ENCODE results near the gene IRF5. TPM values are rescaled to one million over a fixed set of nuclear protein-coding genes. Genes with fewer than 3 reads are reported as not detected.
A peak's percentile ranks its signal among the peaks of the same experiment; 100 is the strongest.

The IRF5 gene
- total and polyA plus RNA-seq, 10 of the 15 experiments (the other 5 are each of a cell fraction or from before 2014, with no cell fraction given): 5.4 to 90.3 (median 61.7) TPM

GRCh38 chr7:128940494-128941322, 3.0 kb downstream of the IRF5 start (continued):
- TF ChIP-seq ZNF592 (IDR thresholded peaks at IDR 0.05) (no peak), PKNOX1 (IDR thresholded peaks at IDR 0.05) (no peak), STAT1 (conservative IDR thresholded peaks at IDR 0.05) (no peak), CHD2 (IDR thresholded peaks at IDR 0.05; ENCODE audit: borderline replicate concordance, low read depth, low read length) (peak; percentile 57; the same call in 1 of the 2 replicates), E4F1 (IDR thresholded peaks at IDR 0.05; ENCODE audit: borderline replicate concordance, partially characterized antibody) (no peak), RELB (IDR thresholded peaks at IDR 0.05; ENCODE audit: low read depth) (0 out of 2 replicates have a peak, but pooled peaks have one; percentile 30), SMC3 (IDR thresholded peaks at IDR 0.05; ENCODE audit: borderline replicate concordance, low read length) (peak; percentile 11; the same call in 1 of the 2 replicates), HDGF (IDR thresholded peaks at IDR 0.05) (peak; percentile 95), USF1 (IDR thresholded peaks at IDR 0.05; ENCODE audit: borderline replicate concordance, extremely low read length, insufficient read depth, low read depth, low read length) (no peak), PBX3 (IDR thresholded peaks at IDR 0.05; ENCODE audit: insufficient replicate concordance, low read depth, low read length) (no peak), NFXL1 (IDR thresholded peaks at IDR 0.05; ENCODE audit: borderline replicate concordance) (no peak), IKZF2 (IDR thresholded peaks at IDR 0.05) (peak; percentile 82 to 84), ATF7 (IDR thresholded peaks at IDR 0.05; ENCODE audit: low read depth) (0 out of 2 replicates have a peak, but pooled peaks have one; percentile 16), TCF12 (IDR thresholded peaks at IDR 0.05; ENCODE audit: low read depth, low read length) (peak; percentile 76), NBN (IDR thresholded peaks at IDR 0.05) (peak; percentile 81), PAX8 (IDR thresholded peaks at IDR 0.05) (no peak)
